ENCODE results near the gene UNKL.

Gene UNKL

DNA sequence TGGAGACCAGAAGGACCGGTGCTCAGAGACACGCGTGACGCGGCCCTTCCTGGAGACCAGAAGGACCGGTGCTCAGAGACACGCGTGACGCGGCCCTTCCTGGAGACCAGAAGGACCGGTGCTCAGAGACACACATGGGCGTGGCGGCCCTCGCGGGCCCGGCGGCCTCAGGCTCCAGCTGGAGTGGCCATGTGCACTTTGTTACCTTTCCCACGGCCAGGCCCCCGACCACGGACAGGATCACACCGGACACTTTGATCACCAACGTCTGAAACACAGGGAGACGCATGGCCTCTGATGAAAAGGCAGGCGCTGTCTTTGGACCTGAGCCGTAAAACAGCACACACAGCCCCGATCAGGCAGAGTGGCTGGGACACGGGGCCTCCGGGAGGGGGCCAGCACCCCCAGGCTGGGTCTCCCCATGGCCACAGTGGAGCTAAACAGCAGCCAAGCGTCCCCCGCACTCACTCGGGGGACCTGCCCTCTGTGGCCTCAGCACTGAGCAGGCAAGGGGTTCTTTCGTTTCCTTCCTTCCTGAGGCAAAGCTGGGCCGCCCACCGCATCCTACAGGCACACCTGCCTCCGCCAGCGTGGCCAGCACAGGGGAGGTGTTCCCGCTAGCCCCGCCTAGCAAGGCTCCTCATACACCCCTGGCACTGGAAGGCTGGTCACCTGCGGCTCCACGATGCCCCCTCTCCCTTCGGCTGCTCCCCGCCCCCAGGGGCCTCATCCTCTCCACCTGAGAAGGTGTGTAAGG, 43.2 kb upstream of the UNKL start:
- no peak overlapping the region for H3K4me3 ChIP-seq (ENCODE audit: low read depth, low read length)
- TF ChIP-seq, protein P1, sequence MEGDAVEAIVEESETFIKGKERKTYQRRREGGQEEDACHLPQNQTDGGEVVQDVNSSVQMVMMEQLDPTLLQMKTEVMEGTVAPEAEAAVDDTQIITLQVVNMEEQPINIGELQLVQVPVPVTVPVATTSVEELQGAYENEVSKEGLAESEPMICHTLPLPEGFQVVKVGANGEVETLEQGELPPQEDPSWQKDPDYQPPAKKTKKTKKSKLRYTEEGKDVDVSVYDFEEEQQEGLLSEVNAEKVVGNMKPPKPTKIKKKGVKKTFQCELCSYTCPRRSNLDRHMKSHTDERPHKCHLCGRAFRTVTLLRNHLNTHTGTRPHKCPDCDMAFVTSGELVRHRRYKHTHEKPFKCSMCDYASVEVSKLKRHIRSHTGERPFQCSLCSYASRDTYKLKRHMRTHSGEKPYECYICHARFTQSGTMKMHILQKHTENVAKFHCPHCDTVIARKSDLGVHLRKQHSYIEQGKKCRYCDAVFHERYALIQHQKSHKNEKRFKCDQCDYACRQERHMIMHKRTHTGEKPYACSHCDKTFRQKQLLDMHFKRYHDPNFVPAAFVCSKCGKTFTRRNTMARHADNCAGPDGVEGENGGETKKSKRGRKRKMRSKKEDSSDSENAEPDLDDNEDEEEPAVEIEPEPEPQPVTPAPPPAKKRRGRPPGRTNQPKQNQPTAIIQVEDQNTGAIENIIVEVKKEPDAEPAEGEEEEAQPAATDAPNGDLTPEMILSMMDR (IDR thresholded peaks at IDR 0.05; ENCODE audit: control insufficient read depth, extremely low read depth, insufficient read depth), result no peak
- DNase-seq (ENCODE audit: low read depth), result no peak

DNA sequence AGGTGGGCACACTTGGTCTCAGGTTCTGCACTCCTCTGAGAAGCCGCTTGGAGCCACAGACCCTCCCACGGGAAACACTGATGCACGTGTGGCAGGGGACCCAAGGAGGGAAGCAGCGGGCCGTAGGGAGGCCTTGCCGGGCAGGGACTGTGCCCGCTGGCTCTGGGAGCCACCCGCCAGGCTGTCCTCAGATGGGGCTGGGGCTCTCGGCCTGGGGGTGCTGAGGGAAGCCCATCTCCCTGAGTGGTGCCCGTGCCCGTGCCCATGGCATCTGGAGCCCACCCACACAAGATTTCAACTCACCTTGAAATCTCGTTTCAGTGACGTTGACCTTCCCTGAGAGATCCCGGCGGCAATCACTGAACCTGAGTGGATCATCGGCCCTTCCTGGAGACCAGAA, 42.4 kb upstream of the UNKL start:
- TF ChIP-seq, protein P1 (IDR thresholded peaks at IDR 0.05; ENCODE audit: control insufficient read depth, extremely low read depth, insufficient read depth), result no peak
- DNase-seq (ENCODE audit: low read depth), result no peak
- no peak overlapping the region for H3K4me3 ChIP-seq (ENCODE audit: low read depth, low read length)

DNA sequence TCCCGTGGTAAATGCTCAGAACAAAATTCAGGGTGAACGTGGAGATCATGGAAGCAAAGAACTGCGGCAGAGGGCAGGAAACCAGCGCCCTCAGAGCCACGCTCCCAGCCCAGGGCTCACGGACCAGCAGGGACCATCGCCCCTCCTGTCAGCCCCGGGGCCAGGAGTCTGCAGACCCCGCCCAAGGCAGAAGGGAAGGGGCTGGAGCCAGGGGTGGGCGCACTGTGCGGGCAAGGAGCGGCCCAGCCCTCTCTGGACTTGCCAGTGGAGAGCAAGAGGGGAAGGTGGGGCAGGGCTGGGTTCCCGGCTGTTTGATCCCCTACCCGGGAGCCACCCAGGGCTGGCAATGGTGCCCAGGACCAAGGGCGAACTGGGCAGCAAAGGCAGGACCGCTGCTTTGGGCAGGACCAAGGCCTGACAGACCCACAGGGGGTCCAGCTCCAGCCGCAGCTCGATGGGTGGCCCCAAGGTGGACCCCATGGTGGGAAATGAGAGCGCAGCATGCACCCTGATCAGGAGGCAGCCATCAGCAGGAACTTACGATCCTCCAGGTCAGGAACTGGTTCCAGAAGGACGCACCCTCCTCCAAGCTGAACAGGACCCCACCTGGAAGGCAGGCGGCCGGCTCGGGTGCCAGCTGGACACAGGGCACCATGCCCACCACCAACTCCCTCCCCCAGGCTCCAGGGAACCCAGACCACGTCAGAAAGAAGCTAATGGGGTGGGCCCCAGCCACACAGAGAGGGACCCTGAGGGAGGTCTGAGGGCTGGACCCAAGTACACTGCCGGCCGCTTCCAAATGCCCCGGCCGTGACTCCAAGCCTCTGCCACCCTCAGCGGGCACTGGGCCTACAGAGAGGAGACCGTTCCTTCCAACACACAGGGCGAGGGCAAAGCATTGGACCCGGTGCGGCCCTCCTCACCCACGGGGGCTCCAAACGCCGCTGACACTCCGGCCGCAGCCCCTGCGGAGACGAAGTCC, 41.0 kb upstream of the UNKL start:
- H3K4me3 ChIP-seq (ENCODE audit: low read depth, low read length), result no peak overlapping the region
- no peak for DNase-seq (ENCODE audit: low read depth)
- TF ChIP-seq, protein P1 (IDR thresholded peaks at IDR 0.05; ENCODE audit: control insufficient read depth, extremely low read depth, insufficient read depth), result no peak

DNA sequence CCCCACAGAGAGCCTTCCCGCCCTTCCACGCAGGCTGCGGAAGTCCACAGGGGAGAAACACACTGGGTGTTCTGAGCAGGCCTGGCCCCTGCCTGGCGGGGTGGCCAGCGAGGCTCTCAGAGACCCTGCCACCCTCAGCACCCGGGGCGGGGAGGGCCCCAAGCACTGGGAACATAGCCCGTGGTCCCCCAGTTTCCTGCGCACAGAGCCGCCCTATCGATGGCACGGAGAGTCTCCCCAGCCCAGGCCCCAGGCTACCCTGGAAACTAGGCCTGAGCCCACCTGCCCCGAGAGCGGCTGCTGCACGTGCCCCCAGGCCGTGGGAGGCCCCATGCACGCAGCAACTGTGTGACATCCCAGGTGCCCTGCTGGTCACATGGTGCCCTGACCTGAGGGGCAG, 40.1 kb upstream of the UNKL start:
- DNase-seq (ENCODE audit: low read depth), result no peak
- TF ChIP-seq, protein P1 (IDR thresholded peaks at IDR 0.05; ENCODE audit: control insufficient read depth, extremely low read depth, insufficient read depth), result no peak
- no peak overlapping the region for H3K4me3 ChIP-seq (ENCODE audit: low read depth, low read length)

DNA sequence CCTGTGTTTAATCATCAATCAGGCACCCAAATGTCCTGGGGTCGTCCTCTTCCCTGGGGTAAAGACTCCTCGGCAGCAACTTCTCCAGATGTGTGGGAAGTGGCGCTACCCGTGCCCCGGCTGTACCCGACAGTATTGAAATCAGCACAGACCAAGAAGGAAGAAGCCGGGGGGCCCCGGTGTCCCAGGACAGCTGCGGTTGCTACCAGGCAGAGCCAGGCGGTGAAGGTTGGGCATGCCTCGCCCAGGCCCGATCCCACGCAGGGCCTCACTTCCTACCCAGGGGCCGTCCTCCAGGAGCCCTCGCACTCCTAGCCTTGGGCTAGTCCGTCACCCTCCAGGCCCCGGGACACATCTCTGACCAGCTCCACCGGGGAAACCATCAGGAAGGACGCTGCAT, 38.8 kb upstream of the UNKL start:
- TF ChIP-seq, protein P1 (IDR thresholded peaks at IDR 0.05; ENCODE audit: control insufficient read depth, extremely low read depth, insufficient read depth), result no peak
- DNase-seq (ENCODE audit: low read depth), result no peak
- no peak overlapping the region for H3K4me3 ChIP-seq (ENCODE audit: low read depth, low read length)

DNA sequence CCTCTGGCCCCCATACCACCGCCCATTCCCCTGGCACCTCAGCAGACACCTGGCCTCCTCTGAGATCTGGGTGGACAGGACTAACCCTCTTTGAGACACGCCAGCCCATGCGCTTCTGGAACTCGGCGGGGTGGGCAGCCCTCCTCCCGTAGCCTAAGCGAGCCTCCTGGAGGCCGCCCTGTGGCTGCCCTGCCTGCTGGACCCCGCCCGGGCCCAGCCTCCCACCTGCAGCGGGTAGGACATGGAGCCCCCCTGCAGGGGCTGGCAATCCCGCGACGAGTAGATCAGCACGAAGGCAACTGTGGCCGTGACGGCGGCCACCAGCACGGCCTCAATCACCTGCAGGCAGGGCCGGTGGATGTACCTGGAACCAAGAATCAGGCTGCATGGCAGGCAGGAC, 38.0 kb upstream of the UNKL start:
- no peak for DNase-seq (ENCODE audit: low read depth)
- TF ChIP-seq, protein P1 (IDR thresholded peaks at IDR 0.05; ENCODE audit: control insufficient read depth, extremely low read depth, insufficient read depth), result no peak

More for the DNA sequence above, 38.0 kb upstream of the UNKL start:
- H3K4me3 ChIP-seq (ENCODE audit: low read depth, low read length), result no peak overlapping the region
